Parathyroid adenoma (tissue), 2 donors: ENCODE results near the gene NSD1.

Experiments used
- H2AFZ ChIP-seq: fragments of 300-600 bp; sonication (generic); one replicate; pipeline ENCODE4 v1.7.0; 2017; ENCODE audit warnings: antibody characterized with exemption, mild to moderate bottlenecking
- H3K27ac ChIP-seq: fragments of 300-600 bp; sonication (generic); one replicate; pipeline ENCODE4 v1.7.0; 2017
- H3K27me3 ChIP-seq: fragments of 300-600 bp; sonication (generic); one replicate; pipeline ENCODE4 v1.7.0; 2017; ENCODE audit warnings: low read length; ENCODE audit not compliant: control insufficient read depth, insufficient read depth
- H3K36me3 ChIP-seq: fragments of 300-600 bp; sonication (generic); one replicate; pipeline ENCODE4 v1.7.0; 2017; ENCODE audit warnings: low read length; ENCODE audit not compliant: control insufficient read depth, insufficient read depth
- H3K4me1 ChIP-seq: fragments of 300-600 bp; sonication (generic); one replicate; pipeline ENCODE4 v1.7.0; 2017; ENCODE audit warnings: control low read depth
- H3K4me2 ChIP-seq: fragments of 300-600 bp; sonication (generic); one replicate; pipeline ENCODE4 v1.7.0; 2017; ENCODE audit warnings: low read length
- H3K4me3 ChIP-seq: fragments of 300-600 bp; sonication (generic); one replicate; pipeline ENCODE4 v1.7.0; 2017; ENCODE audit warnings: low read depth, low read length
- H3K79me2 ChIP-seq: fragments of 300-600 bp; sonication (generic); one replicate; pipeline ENCODE4 v1.7.0; 2017; ENCODE audit warnings: control low read depth
- H3K9ac ChIP-seq: fragments of 300-600 bp; sonication (generic); one replicate; pipeline ENCODE4 v1.7.0; 2017; ENCODE audit warnings: mild to moderate bottlenecking
- H3K9me3 ChIP-seq: fragments of 300-600 bp; sonication (generic); one replicate; pipeline ENCODE4 v1.7.0; 2017; ENCODE audit warnings: low read length; ENCODE audit not compliant: control insufficient read depth
- CTCF ChIP-seq: fragments of 300-600 bp; sonication (generic); IDR thresholded peaks from one replicate; pipeline ENCODE4 v1.7.0; 2017; ENCODE audit warnings: antibody characterized with exemption, mild to moderate bottlenecking
- donor health status: primary hyperparathyroidism.

Gene NSD1

GRCh38 chr5:177291735-177292134, 158.2 kb downstream of the NSD1 start:
- Histone ChIP-seq H3K27me3 (no peaks in the 10 kb centered on the region), H2AFZ (no peak overlapping the region)
- TF ChIP-seq CTCF: no peak

GRCh38 chr5:177293819-177294581, 160.4 kb downstream of the NSD1 start:
- Histone ChIP-seq H3K4me2 (no peak overlapping the region), H3K36me3 (no peaks in the 10 kb centered on the region), H3K4me3 (no peak overlapping the region), H3K4me1 (no peaks in the 10 kb centered on the region), H3K9ac (no peak overlapping the region), H3K27ac (no peak overlapping the region), H3K27me3 (no peaks in the 10 kb centered on the region), H2AFZ (no peak overlapping the region), H3K79me2 (peaks cover 2% of the 10 kb centered on the region), H3K9me3 (no peaks in the 10 kb centered on the region)
- no peak for TF ChIP-seq CTCF

More at GRCh38 chr5:177291735-177292134, 158.2 kb downstream of the NSD1 start:
- Histone ChIP-seq H3K79me2 (peaks cover 2% of the 10 kb centered on the region), H3K4me3 (no peak overlapping the region), H3K27ac (no peak overlapping the region), H3K4me2 (no peak overlapping the region), H3K9ac (no peak overlapping the region), H3K9me3 (no peaks in the 10 kb centered on the region), H3K4me1 (no peaks in the 10 kb centered on the region), H3K36me3 (no peaks in the 10 kb centered on the region)

GRCh38 chr5:177294632-177295031, 161.1 kb downstream of the NSD1 start:
- H3K27me3 ChIP-seq: no peaks in the 10 kb centered on the region
- TF ChIP-seq CTCF: no peak
- no peak overlapping the region for H2AFZ ChIP-seq
- no peaks in the 10 kb centered on the region for H3K4me1 ChIP-seq
- no peak overlapping the region for H3K4me3 ChIP-seq
- H3K9ac ChIP-seq: no peak overlapping the region
- H3K4me2 ChIP-seq: no peak overlapping the region
- peaks cover 2% of the 10 kb centered on the region for H3K79me2 ChIP-seq
- H3K36me3 ChIP-seq: no peaks in the 10 kb centered on the region
- no peaks in the 10 kb centered on the region for H3K9me3 ChIP-seq
- no peak overlapping the region for H3K27ac ChIP-seq

- no peak overlapping the region for H3K4me2 ChIP-seq
- no peak overlapping the region for H3K4me3 ChIP-seq
- H3K4me1 ChIP-seq: peaks cover 2% of the 10 kb centered on the region
- no peaks in the 10 kb centered on the region for H3K27me3 ChIP-seq
- H3K9me3 ChIP-seq: no peaks in the 10 kb centered on the region
- no peaks in the 10 kb centered on the region for H3K36me3 ChIP-seq
- H3K79me2 ChIP-seq: no peaks in the 10 kb centered on the region
- H3K27ac ChIP-seq: no peak overlapping the region
- no peak overlapping the region for H2AFZ ChIP-seq
- H3K9ac ChIP-seq: no peak overlapping the region
- no peak for TF ChIP-seq CTCF
Measured at GRCh38 chr5:177295924-177296323, 162.4 kb downstream of the NSD1 start.

- Histone ChIP-seq H3K9me3 (no peaks in the 10 kb centered on the region), H2AFZ (no peak overlapping the region), H3K27me3 (no peaks in the 10 kb centered on the region), H3K4me2 (no peak overlapping the region), H3K27ac (no peak overlapping the region), H3K4me3 (no peak overlapping the region), H3K9ac (no peak overlapping the region), H3K4me1 (peaks cover 8% of the 10 kb centered on the region), H3K36me3 (no peaks in the 10 kb centered on the region), H3K79me2 (no peaks in the 10 kb centered on the region)
- no peak for TF ChIP-seq CTCF
Measured at GRCh38 chr5:177296581-177296980, 163.0 kb downstream of the NSD1 start.
